IMR-90 (cell line): ENCODE data around the gene AKR1D1. TPM values are rescaled to one million over a fixed set of nuclear protein-coding genes. Genes with fewer than 3 reads are reported as not detected.

Experiments
- ATAC-seq: fragments of 200-7000 bp; cut with Tn5 transposase; 2 replicates; pipeline ENCODE4 v1.9.1; 2020; ENCODE audit warnings: low read depth, mild to moderate bottlenecking, moderate library complexity
- BruUV-seq: library from RNA; stranded (reverse); fragments of 400-500 nt; replicated peaks from 2 replicates; lab custom pipeline; 2021; lab: Mats Ljungman, UMichigan
- CTCF ChIA-PET: fragments of 300-600 bp; formaldehyde crosslinking; extraction: SDS; loops from one replicate; lab custom pipeline; 2021; ENCODE audit warnings: antibody characterized with exemption; lab: Yijun Ruan, JAX
- POLR2A ChIA-PET: fragments of 300-600 bp; sonication (Branson Sonifier 250); formaldehyde crosslinking; loops from one replicate; lab custom pipeline; 2022; ENCODE audit warnings: antibody characterized with exemption; ENCODE audit not compliant: unreplicated experiment; lab: Charles Lee
- DNase-seq: peaks from one replicate; pipeline ENCODE4 v3.0.0; 2013
- H2AFZ ChIP-seq: replicated peaks from 2 replicates; pipeline ENCODE3; 2013; ENCODE audit warnings: low read length, mild to moderate bottlenecking; ENCODE audit not compliant: poor library complexity
- H2AK5ac ChIP-seq: 2 replicates; pipeline ENCODE4 v1.6.1; 2013; ENCODE audit warnings: low read depth, low read length, inconsistent platforms
- H2AK9ac ChIP-seq: replicated peaks from 2 replicates; pipeline ENCODE3; 2013; ENCODE audit warnings: mild to moderate bottlenecking, low read depth, low read length, moderate library complexity; ENCODE audit not compliant: poor library complexity
- H2BK120ac ChIP-seq: 2 replicates; pipeline ENCODE4 v1.6.1; 2013; ENCODE audit warnings: low read depth, low read length, inconsistent platforms
- H2BK15ac ChIP-seq: 3 replicates; pipeline ENCODE4 v1.6.1; 2013; ENCODE audit warnings: low read depth, low read length, inconsistent platforms
- H2BK20ac ChIP-seq: 2 replicates; pipeline ENCODE4 v1.6.1; 2013; ENCODE audit warnings: low read depth, mild to moderate bottlenecking, inconsistent platforms, low read length, moderate library complexity
- H2BK5ac ChIP-seq: 2 replicates; pipeline ENCODE4 v1.6.1; 2013; ENCODE audit warnings: mild to moderate bottlenecking, low read depth, low read length, inconsistent platforms; ENCODE audit not compliant: poor library complexity, severe bottlenecking
- H3K14ac ChIP-seq: replicated peaks from 2 replicates; pipeline ENCODE4 v1.6.1; 2013; ENCODE audit warnings: low read depth, low read length, inconsistent platforms
- H3K18ac ChIP-seq: 2 replicates; pipeline ENCODE4 v1.6.1; 2013; ENCODE audit warnings: low read depth, low read length, control low read depth
- H3K23ac ChIP-seq: 2 replicates; pipeline ENCODE4 v1.6.1; 2013; ENCODE audit warnings: low read depth, low read length, inconsistent platforms
- H3K27ac ChIP-seq: 2 replicates; pipeline ENCODE4 v1.5.1; 2013; ENCODE audit warnings: mild to moderate bottlenecking, control low read depth, low read length; ENCODE audit not compliant: insufficient read depth
- H3K27me3 ChIP-seq: 2 replicates; pipeline ENCODE4 v1.6.1; 2013; ENCODE audit warnings: low read length; ENCODE audit not compliant: control insufficient read depth, insufficient read depth
- H3K36me3 ChIP-seq: 2 replicates; pipeline ENCODE4 v1.6.1; 2013; ENCODE audit warnings: low read length, mixed read lengths; ENCODE audit not compliant: control insufficient read depth, insufficient read depth
- H3K4ac ChIP-seq: 2 replicates; pipeline ENCODE4 v1.6.1; 2013; ENCODE audit warnings: low read depth, low read length, inconsistent platforms
- H3K4me1 ChIP-seq: 2 replicates; pipeline ENCODE4 v1.6.1; 2013; ENCODE audit warnings: low read length, mixed read lengths; ENCODE audit not compliant: control insufficient read depth, insufficient read depth
- H3K4me2 ChIP-seq: 2 replicates; pipeline ENCODE4 v1.6.1; 2013; ENCODE audit warnings: low read depth, mild to moderate bottlenecking, control low read depth, low read length, moderate library complexity
- H3K4me3 ChIP-seq: 2 replicates; pipeline ENCODE4 v1.5.1; 2013; ENCODE audit warnings: low read depth, mild to moderate bottlenecking, control low read depth, low read length, moderate library complexity; ENCODE audit not compliant: insufficient read depth
- H3K56ac ChIP-seq: 2 replicates; pipeline ENCODE4 v1.6.1; 2013; ENCODE audit warnings: low read length, inconsistent platforms; ENCODE audit not compliant: insufficient read depth; ENCODE audit errors: extremely low read depth
- H3K79me1 ChIP-seq, 2 experiments: 2 replicates each; pipeline ENCODE4 v1.6.1; 2013; ENCODE audit warnings: low read length in 2 of 2, inconsistent platforms in 1 of 2, low read depth in 1 of 2
- H3K9ac ChIP-seq: 2 replicates; pipeline ENCODE4 v1.6.1; 2013; ENCODE audit warnings: low read depth, low read length, control low read depth
- H3K9me1 ChIP-seq: 2 replicates; pipeline ENCODE4 v1.6.1; 2013; ENCODE audit warnings: low read length, inconsistent platforms; ENCODE audit not compliant: insufficient read depth
- H3K9me3 ChIP-seq: 2 replicates; pipeline ENCODE4 v1.6.1; 2013; ENCODE audit warnings: low read length; ENCODE audit not compliant: control insufficient read depth, insufficient read depth
- H4K20me1 ChIP-seq: 2 replicates; pipeline ENCODE4 v1.6.1; 2013; ENCODE audit warnings: low read length, inconsistent platforms; ENCODE audit not compliant: insufficient read depth
- H4K5ac ChIP-seq: 2 replicates; pipeline ENCODE4 v1.6.1; 2013; ENCODE audit warnings: mild to moderate bottlenecking, low read depth, low read length, control low read depth
- H4K8ac ChIP-seq, 2 experiments: 2 replicates each; pipeline ENCODE4 v1.6.1; 2013; ENCODE audit warnings: low read depth in 2 of 2, low read length in 2 of 2, control low read depth in 1 of 2, inconsistent platforms in 1 of 2
- H4K91ac ChIP-seq: 2 replicates; pipeline ENCODE4 v1.6.1; 2013; ENCODE audit warnings: low read depth, low read length, inconsistent platforms; ENCODE audit not compliant: insufficient read depth
- CHD1 ChIP-seq: IDR thresholded peaks from 2 replicates; pipeline ENCODE4 v1.6.1; 2012; ENCODE audit warnings: low read depth, low read length, improper control_type of control experiment
- WGBS, 2 experiments: methylation state at CpG; one replicate each; pipeline versions ENCODE4 v1.1.5 to v1.1.7; 2013; ENCODE audit warnings: missing lambda C conversion rate in 2 of 2; ENCODE audit not compliant: insufficient read length in 1 of 2; ENCODE audit errors: extremely low coverage in 2 of 2; 5-methylcytosine and 5-hydroxymethylcytosine counted together
- dilution Hi-C: fragments of 300-500 bp; cut with HindIII; formaldehyde crosslinking; loops from one replicate; pipeline ENCODE4 v1.14.3; 2018; ENCODE audit warnings: low sequenced_read_pairs; ENCODE audit not compliant: unreplicated experiment
- in situ Hi-C: fragments of 300-500 bp; cut with MboI; formaldehyde crosslinking; loops from 3 replicates; pipeline ENCODE4 v1.14.3; 2019; ENCODE audit warnings: low sequenced_read_pairs, inconsistent platforms, mixed read lengths
- intact Hi-C: fragments of 100-400 bp; cut with micrococcal nuclease; formaldehyde crosslinking; loops from 2 replicates; pipeline ENCODE4 v1.10.0; 2022
- polyA plus RNA-seq, 3 experiments: library from polyadenylated mRNA; depleted of rRNA; stranded (reverse); fragments of >200 nt; gene quantifications; 2 replicates each; pipeline ENCODE4 v1.2.3, GENCODE V29; 2012; ENCODE audit warnings: low replicate concordance in 1 of 3
- total RNA-seq: library from RNA; depleted of rRNA; stranded (reverse); fragments of >200 nt; gene quantifications from 2 replicates; pipeline ENCODE4 v1.2.3, GENCODE V29; 2012

AKR1D1 gene
- total and polyA plus RNA-seq, 2 of the 4 experiments (the other 2 are of a cell fraction), result not detected

GRCh38 chr7:138158739-138159528 lies 82.7 kb downstream of the AKR1D1 start:
- H3K14ac ChIP-seq, result no peak overlapping the region
- no peak overlapping the region for H2BK120ac ChIP-seq
- no peak overlapping the region for H2BK5ac ChIP-seq
- CTCF ChIA-PET, result interaction anchor here (0.7 to 1.5 kb wide), 2 partner anchors 580 kb away, joined by 3 to 7 read pairs; no protein-coding TSS in a partner anchor
- no peaks in the 10 kb centered on the region for H3K9me3 ChIP-seq
- POLR2A ChIA-PET, result no interaction called here
- in situ Hi-C loops (no loop called here), intact Hi-C loops (no loop called here), dilution Hi-C loops (no loop called here)
- no peak overlapping the region for H3K23ac ChIP-seq
- no TSS peak for BruUV-seq
- H2AK9ac ChIP-seq, result no peak overlapping the region
- WGBS, 2 experiments, result 100% methylated on average over 1 of the region's 6 CpGs; no CpG with 5 or more reads in 1 of the 2 experiments
- no peaks in the 10 kb centered on the region for H4K20me1 ChIP-seq
- no peak overlapping the region for H2BK15ac ChIP-seq
- DNase-seq (no peak), ATAC-seq (no peak)
- H4K5ac ChIP-seq, result no peak overlapping the region
- no peak overlapping the region for H2AFZ ChIP-seq
- H3K4ac ChIP-seq, result no peak overlapping the region
- H3K9ac ChIP-seq, result no peak overlapping the region
- no peak overlapping the region for H3K18ac ChIP-seq
- no peak overlapping the region for H3K4me3 ChIP-seq
- H3K56ac ChIP-seq, result no peak overlapping the region
- no peaks in the 10 kb centered on the region for H3K9me1 ChIP-seq
- no peaks in the 10 kb centered on the region for H3K27me3 ChIP-seq
- H3K4me1 ChIP-seq, result no peaks in the 10 kb centered on the region
- H2AK5ac ChIP-seq, result no peak overlapping the region
- no peak overlapping the region for H4K91ac ChIP-seq
- H3K79me1 ChIP-seq, result no peaks in the 10 kb centered on the region
- no peak overlapping the region for H3K4me2 ChIP-seq
- TF ChIP-seq CHD1, result no peak
- H2BK20ac ChIP-seq, result no peak overlapping the region
- no peak overlapping the region for H4K8ac ChIP-seq
- H3K27ac ChIP-seq, result no peak overlapping the region
- no peaks in the 10 kb centered on the region for H3K36me3 ChIP-seq
